NT2/D1 (cell line): ENCODE results near the gene STAT4.

Experiments used
- DNase-seq: peaks from one replicate; pipeline ENCODE4 v3.0.0-alpha.2; 2011; ENCODE audit warnings: low read depth, low spot score
- H3K27me3 ChIP-seq: 2 replicates; pipeline ENCODE4 v1.6.0; 2011; ENCODE audit warnings: mild to moderate bottlenecking; ENCODE audit not compliant: insufficient read length, insufficient read depth
- H3K36me3 ChIP-seq: 2 replicates; pipeline ENCODE4 v1.6.1; 2011; ENCODE audit warnings: mild to moderate bottlenecking, low read length, mixed read lengths; ENCODE audit not compliant: insufficient read depth, insufficient read length
- H3K4me1 ChIP-seq: 2 replicates; pipeline ENCODE4 v1.5.1; 2011; ENCODE audit not compliant: insufficient read depth, insufficient read length
- H3K4me3 ChIP-seq: 2 replicates; pipeline ENCODE4 v1.5.1; 2011; ENCODE audit warnings: low read depth; ENCODE audit not compliant: insufficient read length
- H3K9ac ChIP-seq: 2 replicates; pipeline ENCODE4 v1.6.0; 2011; ENCODE audit warnings: low read depth; ENCODE audit not compliant: insufficient read length
- H3K9me3 ChIP-seq: 2 replicates; pipeline ENCODE4 v1.5.1; 2011; ENCODE audit warnings: mild to moderate bottlenecking, low read length; ENCODE audit not compliant: insufficient read depth
- SUZ12 ChIP-seq: IDR thresholded peaks from 2 replicates; pipeline ENCODE4 v1.6.1; 2011; ENCODE audit not compliant: insufficient read length, insufficient read depth; ENCODE audit errors: extremely low read depth
- YY1 ChIP-seq: IDR thresholded peaks from 2 replicates; pipeline ENCODE4 v1.6.1; 2011; ENCODE audit not compliant: insufficient read length, insufficient read depth
- ZNF274 ChIP-seq: IDR thresholded peaks from 2 replicates; pipeline ENCODE4 v1.6.1; 2011; ENCODE audit warnings: mild to moderate bottlenecking, low read depth, low read length

STAT4 gene

GRCh38 chr2:191171708-191172355 lies 21.0 kb upstream of the STAT4 start:
- no peak for DNase-seq
- H3K4me3 ChIP-seq: no peak overlapping the region
- no peak overlapping the region for H3K9ac ChIP-seq
- no peaks in the 10 kb centered on the region for H3K4me1 ChIP-seq
- H3K27me3 ChIP-seq: no peaks in the 10 kb centered on the region
- no peaks in the 10 kb centered on the region for H3K9me3 ChIP-seq
- H3K36me3 ChIP-seq: no peaks in the 10 kb centered on the region
- no peak for TF ChIP-seq YY1
- TF ChIP-seq SUZ12: no peak
- no peak for TF ChIP-seq ZNF274

GRCh38 chr2:191171286-191171685 lies 20.5 kb upstream of the STAT4 start:
- no peak for TF ChIP-seq ZNF274
- TF ChIP-seq YY1: no peak
- TF ChIP-seq SUZ12: no peak
- DNase-seq: no peak
- no peak overlapping the region for H3K4me3 ChIP-seq
- no peaks in the 10 kb centered on the region for H3K4me1 ChIP-seq
- H3K9me3 ChIP-seq: no peaks in the 10 kb centered on the region
- H3K27me3 ChIP-seq: no peaks in the 10 kb centered on the region
- no peak overlapping the region for H3K9ac ChIP-seq
- no peaks in the 10 kb centered on the region for H3K36me3 ChIP-seq

DNA sequence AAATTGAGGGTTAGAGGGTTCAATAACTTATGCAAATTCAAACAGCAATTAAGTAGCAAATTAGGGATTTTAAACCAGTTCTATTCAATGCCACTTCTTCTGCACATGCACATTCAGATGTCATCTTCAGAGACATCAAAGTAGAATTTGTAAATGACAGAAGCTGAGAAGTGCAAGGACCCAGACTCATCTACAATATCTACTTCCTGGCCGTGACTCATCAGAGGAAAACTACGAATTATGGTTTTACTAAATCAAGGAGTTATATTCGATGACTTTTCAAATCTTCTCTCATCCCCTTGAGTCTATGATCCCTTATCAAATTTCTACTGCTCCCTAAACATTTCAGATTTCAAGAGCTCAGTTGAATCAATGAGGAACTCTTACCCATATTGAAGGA lies 20.0 kb upstream of the STAT4 start:
- Histone ChIP-seq H3K27me3 (no peaks in the 10 kb centered on the region), H3K9ac (no peak overlapping the region), H3K36me3 (no peaks in the 10 kb centered on the region), H3K4me3 (no peak overlapping the region), H3K9me3 (no peaks in the 10 kb centered on the region), H3K4me1 (no peaks in the 10 kb centered on the region)
- no peak for DNase-seq
- no peak for TF ChIP-seq ZNF274
- TF ChIP-seq SUZ12: no peak
- no peak for TF ChIP-seq YY1

GRCh38 chr2:191170301-191170636 lies 19.5 kb upstream of the STAT4 start:
- H3K4me3 ChIP-seq: no peak overlapping the region
- no peaks in the 10 kb centered on the region for H3K27me3 ChIP-seq
- no peaks in the 10 kb centered on the region for H3K4me1 ChIP-seq
- no peaks in the 10 kb centered on the region for H3K36me3 ChIP-seq
- no peak overlapping the region for H3K9ac ChIP-seq
- no peak for DNase-seq
- TF ChIP-seq YY1: no peak
- TF ChIP-seq SUZ12: no peak
- no peak for TF ChIP-seq ZNF274
- no peaks in the 10 kb centered on the region for H3K9me3 ChIP-seq

- no peak for DNase-seq
- Histone ChIP-seq H3K36me3 (no peaks in the 10 kb centered on the region), H3K9ac (no peak overlapping the region), H3K4me1 (no peaks in the 10 kb centered on the region), H3K9me3 (no peaks in the 10 kb centered on the region), H3K4me3 (no peak overlapping the region), H3K27me3 (no peaks in the 10 kb centered on the region)
- no peak for TF ChIP-seq SUZ12
- no peak for TF ChIP-seq ZNF274
- TF ChIP-seq YY1: no peak
These were observed 18.9 kb upstream of the STAT4 start for GRCh38 chr2:191169456-191170300.

- DNase-seq: no peak
- H3K4me1 ChIP-seq: no peaks in the 10 kb centered on the region
- H3K9ac ChIP-seq: no peak overlapping the region
These were observed 17.0 kb upstream of the STAT4 start for GRCh38 chr2:191167766-191168165.

DNA sequence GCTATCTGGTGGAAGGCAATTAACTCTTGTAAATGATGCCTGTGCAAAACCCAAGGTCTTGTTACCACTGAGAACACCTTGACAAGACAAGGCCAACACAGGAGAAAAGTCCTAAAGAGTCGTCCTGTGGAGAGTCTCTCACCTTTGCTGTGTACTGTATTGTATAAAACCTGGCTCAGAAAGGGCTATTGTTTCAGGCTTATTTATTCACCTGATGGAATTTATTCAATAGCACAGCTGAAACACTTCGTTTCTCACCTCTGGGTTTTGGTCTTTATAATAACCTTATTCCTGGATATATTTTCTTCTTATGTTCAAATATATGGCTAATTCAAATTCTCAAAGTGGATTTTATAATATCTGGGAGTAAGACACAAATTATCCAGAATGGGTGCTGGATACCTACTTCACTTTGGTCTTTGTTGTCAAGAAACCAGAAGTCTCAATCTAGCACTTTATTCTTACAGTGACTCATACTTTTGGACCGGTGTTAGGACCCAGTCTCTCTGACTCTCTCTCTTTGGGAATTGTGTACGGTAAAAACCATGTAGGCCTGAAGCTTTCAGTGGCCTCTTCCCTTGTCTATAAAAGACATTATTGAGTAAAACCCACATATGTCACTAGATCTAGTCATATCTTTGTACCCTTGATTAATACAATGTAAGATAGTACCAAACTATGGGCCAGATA lies 16.1 kb upstream of the STAT4 start:
- Histone ChIP-seq H3K4me1 (no peaks in the 10 kb centered on the region), H3K9ac (no peak overlapping the region), H3K36me3 (no peaks in the 10 kb centered on the region), H3K4me3 (no peak overlapping the region), H3K27me3 (no peaks in the 10 kb centered on the region), H3K9me3 (no peaks in the 10 kb centered on the region)
- TF ChIP-seq SUZ12 (no peak), YY1 (no peak), ZNF274 (no peak)
- DNase-seq: no peak

More at GRCh38 chr2:191167766-191168165, 17.0 kb upstream of the STAT4 start:
- no peak overlapping the region for H3K4me3 ChIP-seq
- no peaks in the 10 kb centered on the region for H3K9me3 ChIP-seq
- no peaks in the 10 kb centered on the region for H3K27me3 ChIP-seq
- H3K36me3 ChIP-seq: no peaks in the 10 kb centered on the region
- TF ChIP-seq ZNF274: no peak
- no peak for TF ChIP-seq SUZ12
- no peak for TF ChIP-seq YY1
